Mucosa of rectum (tissue), 2 donors: ENCODE data around the gene RAB15.

ENCODE experiments used
- H3K27ac ChIP-seq, 2 donors: one replicate each; pipeline ENCODE4 v1.7.0; 2013; ENCODE audit warnings: inconsistent platforms in 2 of 2, low read depth in 2 of 2, low read length in 2 of 2
- H3K27me3 ChIP-seq, 2 donors: one replicate each; pipeline ENCODE4 v1.7.0; 2013; ENCODE audit warnings: low read length in 2 of 2; ENCODE audit not compliant: control insufficient read depth in 2 of 2, insufficient read depth in 2 of 2
- H3K36me3 ChIP-seq, 2 donors: one replicate each; pipeline ENCODE4 v1.7.0; 2013; ENCODE audit warnings: low read length in 2 of 2; ENCODE audit not compliant: control insufficient read depth in 2 of 2, insufficient read depth in 2 of 2
- H3K4me1 ChIP-seq, 2 donors: one replicate each; pipeline ENCODE4 v1.7.0; 2013; ENCODE audit warnings: low read length in 2 of 2, mild to moderate bottlenecking in 1 of 2; ENCODE audit not compliant: control insufficient read depth in 2 of 2, insufficient read depth in 2 of 2
- H3K4me3 ChIP-seq, 2 donors: one replicate each; pipeline ENCODE4 v1.7.0; 2013; ENCODE audit warnings: low read length in 2 of 2
- H3K9ac ChIP-seq, 2 donors: one replicate each; pipeline ENCODE4 v1.7.0; 2013; ENCODE audit warnings: low read length in 2 of 2, low read depth in 1 of 2, mild to moderate bottlenecking in 1 of 2
- H3K9me3 ChIP-seq, 2 donors: one replicate each; pipeline ENCODE4 v1.7.0; 2013; ENCODE audit warnings: low read length in 2 of 2; ENCODE audit not compliant: control insufficient read depth in 2 of 2
- donor health status: healthy.
- donor health status: Normal muscosa, but diverticular disease.

The RAB15 gene

DNA sequence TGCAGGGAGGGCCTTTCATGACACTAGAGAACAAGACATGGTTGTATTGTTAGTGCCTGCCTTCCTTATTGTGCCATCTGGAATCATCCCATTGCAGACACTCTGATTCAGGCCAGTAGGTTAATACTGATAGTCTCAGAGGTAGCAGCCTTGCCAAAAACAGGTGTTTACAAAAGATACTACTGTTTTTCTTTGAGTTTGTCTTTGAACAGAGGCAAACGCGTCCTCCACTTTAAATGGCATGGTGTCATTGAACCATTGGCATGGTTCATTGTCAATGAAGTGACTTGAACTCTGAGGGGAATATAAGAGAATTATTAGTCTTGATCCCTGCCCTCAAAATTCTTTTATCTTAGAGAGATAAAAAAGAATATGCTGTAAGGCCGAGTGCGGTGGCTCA, 18.8 kb upstream of the RAB15 start:
- no peaks in the 10 kb centered on the region for H3K27me3 ChIP-seq
- no peaks in the 10 kb centered on the region for H3K9me3 ChIP-seq
- H3K4me1 ChIP-seq: peaks cover 6 to 14% of the 10 kb centered on the region in 2 donors
- H3K27ac ChIP-seq: no peak overlapping the region
- H3K9ac ChIP-seq: no peak overlapping the region
- H3K4me3 ChIP-seq: no peak overlapping the region
- H3K36me3 ChIP-seq: no peaks in the 10 kb centered on the region

DNA sequence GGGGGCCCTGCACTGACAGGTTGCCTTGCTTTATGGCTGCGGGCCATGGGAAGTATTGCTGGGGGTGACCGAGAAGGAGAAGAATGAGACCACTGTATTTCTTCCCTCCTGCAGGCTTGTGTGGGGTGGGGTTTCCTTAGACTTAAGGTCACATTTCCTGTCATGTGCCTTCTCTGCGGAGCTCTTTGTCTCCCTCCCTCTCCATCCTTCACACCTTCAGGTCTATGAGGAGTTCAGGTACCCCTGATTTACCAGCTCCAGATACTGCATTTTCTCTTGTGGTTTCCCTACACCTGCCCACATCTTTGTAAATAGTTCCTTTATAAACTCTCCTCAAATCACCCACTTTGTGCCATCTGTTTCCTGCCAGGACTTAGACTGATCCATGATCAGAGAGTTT, 18.2 kb upstream of the RAB15 start:
- no peak overlapping the region for H3K4me3 ChIP-seq

GRCh38 chr14:64987438-64987767, 15.3 kb upstream of the RAB15 start:
- no peaks in the 10 kb centered on the region for H3K36me3 ChIP-seq
- H3K4me3 ChIP-seq: peak overlapping the region; percentile 97 to 100
- H3K27me3 ChIP-seq: no peaks in the 10 kb centered on the region
- peak overlapping the region; percentile 93 to 95 for H3K27ac ChIP-seq
- H3K9ac ChIP-seq: peak overlapping the region; percentile 87 to 98
- H3K4me1 ChIP-seq: peaks cover 9 to 15% of the 10 kb centered on the region in 2 donors
- H3K9me3 ChIP-seq: no peaks in the 10 kb centered on the region

More for the DNA sequence above, 18.2 kb upstream of the RAB15 start:
- Histone ChIP-seq H3K27ac (no peak overlapping the region), H3K4me1 (peaks cover 6 to 14% of the 10 kb centered on the region in 2 donors), H3K36me3 (no peaks in the 10 kb centered on the region), H3K9me3 (no peaks in the 10 kb centered on the region), H3K9ac (no peak overlapping the region), H3K27me3 (no peaks in the 10 kb centered on the region)

DNA sequence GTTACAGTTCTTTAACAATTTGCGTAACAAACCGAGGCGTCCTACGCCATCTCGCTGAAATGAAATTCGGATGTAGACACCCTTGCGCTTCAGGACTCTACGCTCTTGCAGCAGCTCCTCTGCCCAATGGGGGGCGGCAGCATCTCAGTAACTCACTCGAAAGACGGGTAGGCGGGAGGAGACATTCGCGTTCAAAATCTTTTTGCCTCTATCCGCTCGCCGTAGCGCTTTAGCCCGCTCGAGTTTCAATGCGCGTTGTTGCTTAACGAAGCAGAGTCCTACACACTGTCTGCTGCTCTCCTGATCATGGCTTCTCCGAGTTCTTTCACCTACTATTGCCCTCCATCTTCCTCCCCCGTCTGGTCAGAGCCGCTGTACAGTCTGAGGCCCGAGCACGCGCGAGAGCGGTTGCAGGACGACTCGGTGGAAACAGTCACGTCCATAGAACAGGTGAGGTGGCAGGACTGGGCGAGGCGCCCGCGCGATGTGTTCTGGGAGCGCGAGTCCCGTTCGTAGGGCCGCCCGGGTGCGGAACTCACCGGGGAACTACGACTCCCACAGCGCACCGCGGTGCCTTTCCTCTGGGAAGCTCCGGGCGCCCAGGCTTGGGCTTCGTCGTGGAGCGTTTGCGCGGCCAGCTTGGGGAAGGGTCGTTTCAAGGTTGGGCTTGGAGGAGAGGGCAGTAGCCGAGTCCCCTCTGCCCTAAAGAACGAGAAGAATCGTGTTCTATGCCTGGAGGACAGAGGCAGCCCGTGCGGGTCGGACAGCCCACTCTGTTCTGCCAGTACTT, 14.7 kb upstream of the RAB15 start, which contains the start of gene FNTB:
Gene FNTB (plus strand): TSS at position 248 of the 790 bp plus-strand sequence. CDS start 59 bp downstream, at position 307.
- H3K27ac ChIP-seq: peak within 1 kb of the TSS; percentile 93 to 95

DNA sequence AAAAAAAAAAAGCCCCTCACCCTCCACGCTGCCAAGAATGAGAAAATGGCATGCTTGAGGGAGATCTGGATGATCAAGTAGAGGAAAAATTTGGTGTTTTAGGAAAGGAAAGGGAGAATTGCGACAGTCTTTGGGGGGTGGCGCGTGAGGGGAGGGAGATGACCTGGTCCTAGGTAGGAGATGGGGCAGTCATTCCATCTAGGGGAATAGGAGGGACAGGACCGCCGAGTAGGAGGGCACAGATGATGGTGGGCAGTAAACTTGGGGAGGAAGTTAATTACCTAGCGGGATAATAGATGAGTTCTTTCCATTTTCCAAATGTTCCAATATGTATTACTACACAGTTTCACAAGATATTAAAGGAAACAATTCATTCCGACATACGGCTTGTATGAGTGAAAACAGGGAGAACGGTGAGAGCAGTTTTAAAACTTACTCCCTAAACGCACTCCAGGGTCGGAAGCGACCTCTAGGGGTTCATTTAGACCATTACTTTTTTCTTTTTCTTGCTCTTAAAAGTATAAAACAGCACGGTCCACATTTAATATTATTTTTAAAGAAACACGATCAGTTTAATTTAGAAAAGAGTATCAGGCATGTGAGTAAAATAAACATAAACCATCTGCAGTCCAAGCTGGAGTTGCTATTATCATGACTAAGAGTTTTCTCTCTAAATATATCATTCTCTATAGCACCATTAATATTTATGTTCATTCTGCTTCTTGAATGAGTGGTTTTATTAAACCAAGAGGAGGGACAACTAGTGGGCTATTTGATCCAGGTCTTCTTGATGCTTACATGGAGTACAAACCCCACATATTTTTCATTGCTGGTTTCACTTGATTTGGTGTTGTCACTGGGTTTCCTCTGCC, 11.5 kb upstream of the RAB15 start:
- no peaks in the 10 kb centered on the region for H3K27me3 ChIP-seq
- H3K9me3 ChIP-seq: no peaks in the 10 kb centered on the region
- no peak overlapping the region for H3K27ac ChIP-seq
- peaks cover 9 to 15% of the 10 kb centered on the region in 2 donors for H3K4me1 ChIP-seq
- peak overlapping the region in 1 of 2 donors; percentile 32 for H3K4me3 ChIP-seq
- peak overlapping the region in 1 of 2 donors; percentile 47 for H3K9ac ChIP-seq
- no peaks in the 10 kb centered on the region for H3K36me3 ChIP-seq

More for the DNA sequence above, 14.7 kb upstream of the RAB15 start, which contains the start of gene FNTB:
- Histone ChIP-seq H3K36me3 (no peaks in the 10 kb centered on the region), H3K9ac (peak within 1 kb of the TSS; percentile 87 to 98), H3K27me3 (no peaks in the 10 kb centered on the region), H3K4me1 (peaks cover 9 to 15% of the 10 kb centered on the region in 2 donors), H3K9me3 (no peaks in the 10 kb centered on the region), H3K4me3 (peak within 1 kb of the TSS; percentile 97 to 100)

- Histone ChIP-seq H3K27ac (no peak overlapping the region), H3K27me3 (no peaks in the 10 kb centered on the region), H3K9ac (no peak overlapping the region), H3K36me3 (no peaks in the 10 kb centered on the region), H3K4me3 (no peak overlapping the region), H3K9me3 (no peaks in the 10 kb centered on the region), H3K4me1 (peaks cover 2 to 3% of the 10 kb centered on the region in 2 donors)
Measured at GRCh38 chr14:64979336-64980074, 7.4 kb upstream of the RAB15 start.

GRCh38 chr14:64974563-64974962, 2.4 kb upstream of the RAB15 start:
- H3K4me1 ChIP-seq: peaks cover 12 to 15% of the 10 kb centered on the region in 2 donors
- H3K9me3 ChIP-seq: no peaks in the 10 kb centered on the region
- H3K4me3 ChIP-seq: no peak overlapping the region
- H3K27ac ChIP-seq: no peak overlapping the region
- no peak overlapping the region for H3K9ac ChIP-seq
- H3K36me3 ChIP-seq: no peaks in the 10 kb centered on the region
- peaks cover 0 to 3% of the 10 kb centered on the region in 2 donors for H3K27me3 ChIP-seq

DNA sequence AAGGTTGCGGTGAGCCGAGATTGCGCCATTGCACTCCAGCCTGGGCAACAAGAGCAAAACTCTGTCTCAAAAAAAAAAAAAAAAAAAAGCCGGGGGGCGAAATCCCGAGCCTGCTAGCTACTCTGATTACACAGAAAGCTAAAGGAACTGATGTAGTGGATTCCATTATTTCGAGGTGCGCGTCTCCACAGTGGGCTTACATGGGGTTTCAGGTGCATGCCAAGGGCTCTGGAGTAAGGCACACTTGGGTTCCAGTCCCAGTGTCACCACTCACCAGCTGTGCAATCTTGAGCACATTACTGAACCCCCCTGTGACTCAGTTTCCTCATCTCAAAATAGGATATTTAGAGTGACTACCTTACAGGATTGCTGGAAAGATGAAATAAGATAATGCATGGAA, 1.7 kb upstream of the RAB15 start:
- no peak overlapping the region for H3K27ac ChIP-seq
- H3K36me3 ChIP-seq: no peaks in the 10 kb centered on the region
- H3K4me3 ChIP-seq: no peak overlapping the region
- H3K27me3 ChIP-seq: peaks cover 0 to 3% of the 10 kb centered on the region in 2 donors
- no peak overlapping the region for H3K9ac ChIP-seq
- no peaks in the 10 kb centered on the region for H3K9me3 ChIP-seq
- H3K4me1 ChIP-seq: peaks cover 15% of the 10 kb centered on the region in 2 donors

DNA sequence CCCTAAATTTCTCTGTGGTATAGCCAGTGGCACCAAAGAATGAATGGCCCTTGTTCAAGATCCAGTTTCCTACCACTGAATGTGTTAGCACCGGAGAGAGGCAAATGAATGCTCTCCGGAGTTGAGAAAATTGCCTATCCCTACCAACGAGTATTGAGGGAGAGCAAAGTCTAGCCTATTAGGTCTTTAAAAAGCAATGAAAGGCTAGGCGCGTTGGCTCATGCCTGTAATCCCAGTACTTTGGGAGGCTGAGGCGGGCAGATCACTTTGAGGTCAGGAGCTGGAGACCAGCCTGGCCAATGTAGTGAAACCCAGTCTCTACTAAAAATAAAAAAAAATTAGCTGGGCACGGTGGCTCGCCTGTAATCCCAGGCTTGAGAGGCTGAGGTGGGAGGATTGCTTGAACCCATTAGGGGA, 898 bp upstream of the RAB15 start:
- H3K9me3 ChIP-seq: no peaks in the 10 kb centered on the region
- peak overlapping the region in 1 of 2 donors; percentile 21 for H3K27ac ChIP-seq
- H3K36me3 ChIP-seq: no peaks in the 10 kb centered on the region
- H3K27me3 ChIP-seq: peaks cover 0 to 3% of the 10 kb centered on the region in 2 donors
- H3K9ac ChIP-seq: peak overlapping the region in 1 of 2 donors; percentile 73
- peaks cover 15% of the 10 kb centered on the region in 2 donors for H3K4me1 ChIP-seq
- peak overlapping the region; percentile 66 to 74 for H3K4me3 ChIP-seq
